CD14-positive monocyte (primary cell): ENCODE results near the gene PPP1R3C. TPM values are rescaled to one million over a fixed set of nuclear protein-coding genes. Genes with fewer than 3 reads are reported as not detected.

Experiments
- DNase-seq, 3 donors: peaks; one replicate each; pipeline ENCODE4 v3.0.0-alpha.2; 2011 to 2022
- H2AFZ ChIP-seq: 2 replicates; pipeline ENCODE4 v1.6.0; 2012; ENCODE audit warnings: mild to moderate bottlenecking, low read depth, low read length, inconsistent platforms; ENCODE audit not compliant: insufficient read depth, poor library complexity, severe bottlenecking
- H3K27ac ChIP-seq, 2 donors: 1 replicate in 1 of 2; 2 replicates in 1 of 2; pipeline ENCODE4 v1.5.1; 2012 to 2013; ENCODE audit warnings: low read length in 2 of 2, control low read depth in 1 of 2, inconsistent platforms in 1 of 2, low read depth in 1 of 2, mild to moderate bottlenecking in 1 of 2
- H3K27me3 ChIP-seq, 2 donors: one replicate each; pipeline versions ENCODE4 v1.6.0 to v1.6.1; 2011 to 2013; ENCODE audit warnings: low read length in 2 of 2; ENCODE audit not compliant: control insufficient read depth in 2 of 2, insufficient read depth in 2 of 2
- H3K36me3 ChIP-seq, 2 donors: replicated peaks in 1 of 2; 1 replicate in 1 of 2; 2 replicates in 1 of 2; pipeline versions ENCODE4 v1.5.1 to v1.6.1; 2012 to 2013; ENCODE audit warnings: low read length in 2 of 2, control low read depth in 1 of 2, inconsistent platforms in 1 of 2, mild to moderate bottlenecking in 1 of 2; ENCODE audit not compliant: insufficient read depth in 2 of 2, control insufficient read depth in 1 of 2
- H3K4me1 ChIP-seq, 2 donors: 1 replicate in 1 of 2; 2 replicates in 1 of 2; pipeline versions ENCODE4 v1.5.1 to v1.6.1; 2012 to 2013; ENCODE audit warnings: low read length in 2 of 2, control low read depth in 1 of 2, inconsistent platforms in 1 of 2, mild to moderate bottlenecking in 1 of 2, moderate library complexity in 1 of 2; ENCODE audit not compliant: insufficient read depth in 2 of 2, control insufficient read depth in 1 of 2
- H3K4me2 ChIP-seq: replicated peaks from 2 replicates; pipeline ENCODE3; 2012; ENCODE audit warnings: low read length, moderate library complexity, mild to moderate bottlenecking; ENCODE audit not compliant: poor library complexity, severe bottlenecking; ENCODE audit errors: extremely low read depth
- H3K4me3 ChIP-seq, 3 experiments: fragments of 200-600 bp in 1 of 3; sonication (generic) in 1 of 3; replicated peaks in 1 of 3; 1 replicate in 2 of 3; 2 replicates in 1 of 3; pipeline ENCODE4 v1.5.1; 2011 to 2013; ENCODE audit warnings: low read length in 3 of 3, mild to moderate bottlenecking in 3 of 3, control low read depth in 2 of 3, low read depth in 2 of 3, inconsistent platforms in 1 of 3, moderate library complexity in 1 of 3
- H3K79me2 ChIP-seq: 2 replicates; pipeline ENCODE4 v1.6.0; 2012; ENCODE audit warnings: mild to moderate bottlenecking, control low read depth, inconsistent platforms, low read length, moderate library complexity; ENCODE audit not compliant: insufficient read depth
- H3K9ac ChIP-seq: 2 replicates; pipeline ENCODE4 v1.6.0; 2017; ENCODE audit warnings: low read length, mild to moderate bottlenecking; ENCODE audit not compliant: insufficient read depth, poor library complexity, severe bottlenecking
- H3K9me3 ChIP-seq, 2 donors: replicated peaks in 1 of 2; 1 replicate in 1 of 2; 2 replicates in 1 of 2; pipeline versions ENCODE4 v1.5.1 to v1.6.1; 2012 to 2013; ENCODE audit warnings: low read length in 2 of 2, control low read depth in 1 of 2; ENCODE audit not compliant: control insufficient read depth in 1 of 2, insufficient read depth in 1 of 2
- H4K20me1 ChIP-seq: 2 replicates; pipeline ENCODE4 v1.6.0; 2012; ENCODE audit warnings: mild to moderate bottlenecking, low read length, control low read depth, moderate library complexity; ENCODE audit not compliant: insufficient read depth
- H3K27ac Mint-ChIP-seq, 7 donors: one replicate each; pipeline ENCODE4 v1.8.0; 2020; ENCODE audit warnings: mild to moderate bottlenecking in 7 of 7, mixed read lengths in 7 of 7, moderate library complexity in 6 of 7, inconsistent platforms in 2 of 7
- H3K27me3 Mint-ChIP-seq, 3 donors: one replicate each; pipeline ENCODE4 v1.8.0; 2021 to 2022; ENCODE audit warnings: low read depth in 3 of 3, mild to moderate bottlenecking in 3 of 3, mixed read lengths in 3 of 3, moderate library complexity in 3 of 3, inconsistent platforms in 1 of 3
- H3K36me3 Mint-ChIP-seq, 2 donors: one replicate each; pipeline ENCODE4 v1.8.0; 2020; ENCODE audit warnings: mixed read lengths in 2 of 2, inconsistent platforms in 1 of 2, mild to moderate bottlenecking in 1 of 2
- H3K4me1 Mint-ChIP-seq: one replicate; pipeline ENCODE4 v1.8.0; 2020; ENCODE audit warnings: mild to moderate bottlenecking, mixed read lengths
- H3K4me3 Mint-ChIP-seq, 2 donors: one replicate each; pipeline ENCODE4 v1.8.0; 2020; ENCODE audit warnings: mild to moderate bottlenecking in 2 of 2, mixed read lengths in 2 of 2, moderate library complexity in 1 of 2
- H3K9me3 Mint-ChIP-seq, 7 donors: one replicate each; pipeline ENCODE4 v1.8.0; 2020 to 2022; ENCODE audit warnings: mixed read lengths in 7 of 7, mild to moderate bottlenecking in 6 of 7, moderate library complexity in 6 of 7, inconsistent platforms in 2 of 7
- WGBS: methylation state at CpG from one replicate; pipeline ENCODE4 v1.1.5; 2013; ENCODE audit warnings: missing lambda C conversion rate; ENCODE audit not compliant: insufficient coverage; 5-methylcytosine and 5-hydroxymethylcytosine counted together
- intact Hi-C, 2 donors: fragments of 100-400 bp; cut with micrococcal nuclease; formaldehyde crosslinking; loops; one replicate each; pipeline versions ENCODE4 v1.15.0 to v1.15.1; 2023
- polyA plus RNA-seq, 3 donors: library from polyadenylated mRNA; depleted of rRNA in 1 of 3; unstranded in 2 of 3; stranded (reverse) in 1 of 3; fragments of 300-500 nt in 2 of 3; fragments of >200 nt in 1 of 3; fragmentation: Illumina TruSeq in 2 of 3; gene quantifications; 1 replicate in 2 of 3; 2 replicates in 1 of 3; pipeline ENCODE4 v1.2.3, GENCODE V29; 2012 to 2021
- TF ChIP-seq, protein P1 (sequence below): fragments of 200-600 bp; IDR thresholded peaks from one replicate; pipeline ENCODE4 v1.8.0; 2022; ENCODE audit warnings: antibody characterized with exemption, mild to moderate bottlenecking

Gene PPP1R3C
- polyA plus RNA-seq, 3 donors, result not detected

GRCh38 chr10:91592266-91592975 lies 40.5 kb downstream of the PPP1R3C start:
- Histone ChIP-seq H3K4me2 (no peak overlapping the region), H3K79me2 (no peaks in the 10 kb centered on the region), H3K9me3 (no peaks in the 10 kb centered on the region), H3K27me3 (no peaks in the 10 kb centered on the region), H3K4me1 (no peaks in the 10 kb centered on the region), H2AFZ (no peak overlapping the region), H4K20me1 (no peaks in the 10 kb centered on the region), H3K9ac (no peak overlapping the region), H3K4me3 (no peak overlapping the region), H3K27ac (no peak overlapping the region), H3K36me3 (no peaks in the 10 kb centered on the region)
- TF ChIP-seq, protein P1, sequence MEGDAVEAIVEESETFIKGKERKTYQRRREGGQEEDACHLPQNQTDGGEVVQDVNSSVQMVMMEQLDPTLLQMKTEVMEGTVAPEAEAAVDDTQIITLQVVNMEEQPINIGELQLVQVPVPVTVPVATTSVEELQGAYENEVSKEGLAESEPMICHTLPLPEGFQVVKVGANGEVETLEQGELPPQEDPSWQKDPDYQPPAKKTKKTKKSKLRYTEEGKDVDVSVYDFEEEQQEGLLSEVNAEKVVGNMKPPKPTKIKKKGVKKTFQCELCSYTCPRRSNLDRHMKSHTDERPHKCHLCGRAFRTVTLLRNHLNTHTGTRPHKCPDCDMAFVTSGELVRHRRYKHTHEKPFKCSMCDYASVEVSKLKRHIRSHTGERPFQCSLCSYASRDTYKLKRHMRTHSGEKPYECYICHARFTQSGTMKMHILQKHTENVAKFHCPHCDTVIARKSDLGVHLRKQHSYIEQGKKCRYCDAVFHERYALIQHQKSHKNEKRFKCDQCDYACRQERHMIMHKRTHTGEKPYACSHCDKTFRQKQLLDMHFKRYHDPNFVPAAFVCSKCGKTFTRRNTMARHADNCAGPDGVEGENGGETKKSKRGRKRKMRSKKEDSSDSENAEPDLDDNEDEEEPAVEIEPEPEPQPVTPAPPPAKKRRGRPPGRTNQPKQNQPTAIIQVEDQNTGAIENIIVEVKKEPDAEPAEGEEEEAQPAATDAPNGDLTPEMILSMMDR, result no peak
- no peak overlapping the region for H3K4me3 Mint-ChIP-seq
- H3K36me3 Mint-ChIP-seq, result no peaks in the 10 kb centered on the region
- WGBS, result 85% methylated on average over 3 of the region's 8 CpGs
- peaks cover 0 to 2% (median 0%) of the 10 kb centered on the region in 7 donors for H3K9me3 Mint-ChIP-seq
- H3K27ac Mint-ChIP-seq, result no peak overlapping the region
- DNase-seq, result no peak
- H3K27me3 Mint-ChIP-seq, result peaks cover 1 to 8% (median 7%) of the 10 kb centered on the region in 3 donors
- no peaks in the 10 kb centered on the region for H3K4me1 Mint-ChIP-seq
- intact Hi-C loops, result no loop called here

DNA sequence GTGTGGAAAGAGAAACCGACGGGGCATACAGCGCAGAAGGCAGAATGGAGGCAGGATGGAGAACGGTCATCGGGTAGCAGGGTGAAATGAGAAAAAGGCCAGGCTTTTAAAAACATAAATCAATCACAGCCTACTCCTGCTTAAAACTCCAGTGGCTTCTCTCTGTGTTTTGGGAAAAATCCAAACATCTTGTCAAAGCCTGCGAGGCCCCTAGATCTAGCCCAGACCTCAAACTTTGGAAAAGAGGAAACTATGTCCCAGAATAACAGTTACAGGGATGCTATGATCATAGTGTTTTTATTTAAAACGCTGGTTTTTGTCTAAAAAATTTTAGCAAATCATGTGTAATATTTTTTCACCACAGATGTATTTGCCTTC lies 41.1 kb downstream of the PPP1R3C start:
- Histone ChIP-seq H2AFZ (no peak overlapping the region), H3K27ac (no peak overlapping the region)
- WGBS, result 100% methylated on average over 1 of the region's 7 CpGs

More for the DNA sequence above, 41.1 kb downstream of the PPP1R3C start:
- no peaks in the 10 kb centered on the region for H3K9me3 ChIP-seq
- H3K4me3 ChIP-seq, result no peak overlapping the region
- H3K4me2 ChIP-seq, result no peak overlapping the region
- no peaks in the 10 kb centered on the region for H3K27me3 ChIP-seq
- H3K9me3 Mint-ChIP-seq, result peaks cover 0 to 2% (median 0%) of the 10 kb centered on the region in 7 donors
- intact Hi-C loops, result no loop called here
- H4K20me1 ChIP-seq, result no peaks in the 10 kb centered on the region
- H3K4me3 Mint-ChIP-seq, result no peak overlapping the region
- no peaks in the 10 kb centered on the region for H3K79me2 ChIP-seq
- TF ChIP-seq, protein P1, result no peak
- no peaks in the 10 kb centered on the region for H3K36me3 Mint-ChIP-seq
- H3K4me1 ChIP-seq, result no peaks in the 10 kb centered on the region
- no peaks in the 10 kb centered on the region for H3K4me1 Mint-ChIP-seq
- H3K36me3 ChIP-seq, result no peaks in the 10 kb centered on the region
- DNase-seq, result no peak
- H3K9ac ChIP-seq, result no peak overlapping the region
- peaks cover 1 to 8% (median 7%) of the 10 kb centered on the region in 3 donors for H3K27me3 Mint-ChIP-seq
- H3K27ac Mint-ChIP-seq, result peak overlapping the region in 2 of 7 donors; percentile 23 to 56
